HEK293T (cell line): ENCODE measurements around the gene OXCT2.

Experiments used
- ARNT ChIP-seq: fragments of 450-650 bp; IDR thresholded peaks from 2 replicates; pipeline ENCODE4 v1.6.1; 2017; ENCODE audit warnings: mild to moderate bottlenecking
- FOXA1 ChIP-seq: fragments of 450-650 bp; IDR thresholded peaks from 2 replicates; pipeline ENCODE4 v1.6.1; 2016; ENCODE audit warnings: mild to moderate bottlenecking
- FOXK2 ChIP-seq: fragments of 450-650 bp; IDR thresholded peaks from 2 replicates; pipeline ENCODE4 v1.6.1; 2016; ENCODE audit warnings: mild to moderate bottlenecking

DNA sequence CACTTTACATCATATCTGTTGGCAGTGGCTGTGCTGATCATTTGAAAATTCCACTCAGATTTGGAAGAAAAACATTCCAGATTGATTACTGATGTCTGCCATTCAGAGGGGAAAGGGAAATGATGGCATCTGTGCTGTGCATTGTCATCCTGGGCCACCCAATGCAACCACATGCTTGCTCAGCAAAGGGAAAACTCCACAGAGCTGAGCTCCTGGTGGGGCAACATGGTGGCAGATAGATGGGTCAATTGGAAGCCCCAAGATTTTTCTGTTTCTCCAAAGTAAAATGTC lies 11.8 kb downstream of the OXCT2 start:
- TF ChIP-seq FOXK2 (no peak), ARNT (no peak), FOXA1 (no peak)
